GM18508 (cell line): ENCODE data around the gene KCNN3.
A peak's percentile ranks its signal among the peaks of the same experiment; 100 is the strongest.

ENCODE experiments used
- ATAC-seq: cut with Tn5 transposase; IDR thresholded peaks from one replicate; pipeline ENCODE4 v1.9.1; 2021; ENCODE audit warnings: moderate number of reproducible peaks; ENCODE audit not compliant: insufficient read depth, unreplicated experiment

KCNN3 gene

DNA sequence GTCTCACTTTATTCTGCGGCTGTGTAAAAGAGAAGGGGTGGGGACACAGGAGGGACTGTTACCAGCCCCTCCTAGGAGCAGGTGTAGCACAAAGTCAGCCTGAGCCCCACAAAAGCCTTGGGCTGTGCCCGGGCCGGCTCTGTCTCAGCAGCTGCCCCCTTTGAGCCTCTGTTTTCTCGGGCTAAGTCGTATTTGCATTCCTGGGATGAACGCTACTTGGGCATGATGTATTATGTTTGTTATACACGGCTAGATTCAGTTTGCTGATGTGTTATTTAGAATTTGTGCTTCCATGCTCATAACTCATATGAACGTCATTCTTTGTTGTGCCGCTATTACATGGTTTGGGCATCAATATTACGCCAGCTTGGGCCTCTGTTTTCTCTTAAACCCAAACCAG, 47.8 kb downstream of the KCNN3 start:
- no peak for ATAC-seq

DNA sequence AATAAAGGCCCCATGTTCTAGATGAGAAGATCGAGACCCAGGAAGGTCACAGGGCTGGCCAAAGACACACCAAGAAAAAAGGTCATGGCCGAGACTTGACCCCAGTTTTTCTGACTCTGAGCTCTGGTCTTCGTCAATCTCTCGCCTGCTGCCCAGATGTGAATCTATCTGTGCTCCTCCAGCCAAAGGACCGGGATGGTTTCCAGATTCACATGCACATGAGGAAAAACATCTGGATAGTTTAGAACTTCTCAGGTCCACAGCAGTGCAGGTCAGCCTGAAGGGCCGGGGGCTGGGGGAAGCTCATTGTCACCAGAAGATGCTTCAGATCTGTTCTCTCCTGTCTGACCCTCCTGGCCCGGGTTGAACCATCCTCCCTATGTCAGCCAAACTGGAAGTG, 49.0 kb downstream of the KCNN3 start:
- no peak for ATAC-seq

- ATAC-seq, result no peak
These were observed 49.4 kb downstream of the KCNN3 start for GRCh38 chr1:154820646-154821045.

GRCh38 chr1:154819628-154820590, 50.2 kb downstream of the KCNN3 start:
- no peak for ATAC-seq

- ATAC-seq, result no peak
These were observed 51.2 kb downstream of the KCNN3 start for GRCh38 chr1:154818911-154819310.

DNA sequence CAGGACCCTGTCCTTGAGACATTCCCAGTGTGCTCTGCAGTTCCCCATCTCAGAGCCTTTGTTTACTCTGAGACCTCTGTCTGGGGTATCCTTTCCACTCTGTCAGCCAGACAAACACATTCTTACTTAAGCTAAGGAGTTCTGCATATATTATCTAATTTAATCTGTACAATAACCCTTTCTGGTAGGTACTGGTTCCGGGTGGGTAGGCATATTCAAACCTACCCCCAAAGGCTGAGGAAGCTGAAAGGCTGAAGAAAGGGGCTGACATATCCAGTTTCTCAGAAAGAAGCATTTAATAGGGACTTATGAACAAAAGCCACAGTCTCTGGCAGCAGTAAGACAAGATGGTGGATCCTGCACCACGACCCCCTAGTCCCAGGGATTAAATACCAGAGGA, 53.1 kb downstream of the KCNN3 start:
- ATAC-seq, result no peak

- ATAC-seq, result no peak
These were observed 53.7 kb downstream of the KCNN3 start for GRCh38 chr1:154816369-154816768.

DNA sequence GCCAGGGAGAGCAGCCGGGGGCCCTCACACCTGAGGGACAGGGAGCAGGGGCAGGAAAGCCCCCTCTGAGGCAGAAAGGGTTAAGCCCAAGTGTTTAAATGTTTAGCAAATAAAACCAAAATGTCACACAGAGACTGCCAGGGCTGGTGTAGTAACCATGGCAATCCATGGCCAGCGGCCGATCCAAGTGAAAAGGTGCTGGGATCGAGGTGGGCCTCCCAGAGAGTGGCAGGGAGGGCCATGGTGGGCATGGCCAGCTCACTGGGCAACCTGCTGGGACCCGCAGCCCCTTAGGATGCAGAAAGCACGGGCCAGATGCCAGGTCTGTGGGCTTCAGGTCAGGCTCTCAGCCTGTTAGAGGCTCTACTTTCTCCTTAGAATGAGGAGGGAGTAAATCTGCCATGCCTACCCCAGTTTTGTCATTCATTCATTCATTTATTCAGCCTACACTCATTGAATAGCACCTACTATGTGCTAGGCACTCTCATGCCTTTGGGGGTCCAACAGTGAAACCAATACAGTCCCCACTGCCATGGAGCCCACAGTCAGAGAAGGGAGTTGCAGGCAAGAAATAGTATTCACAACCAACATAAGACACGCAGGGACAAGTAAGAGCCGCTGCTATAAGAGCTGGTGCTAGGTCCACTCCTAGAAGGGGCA, 56.1 kb downstream of the KCNN3 start:
- no peak for ATAC-seq

DNA sequence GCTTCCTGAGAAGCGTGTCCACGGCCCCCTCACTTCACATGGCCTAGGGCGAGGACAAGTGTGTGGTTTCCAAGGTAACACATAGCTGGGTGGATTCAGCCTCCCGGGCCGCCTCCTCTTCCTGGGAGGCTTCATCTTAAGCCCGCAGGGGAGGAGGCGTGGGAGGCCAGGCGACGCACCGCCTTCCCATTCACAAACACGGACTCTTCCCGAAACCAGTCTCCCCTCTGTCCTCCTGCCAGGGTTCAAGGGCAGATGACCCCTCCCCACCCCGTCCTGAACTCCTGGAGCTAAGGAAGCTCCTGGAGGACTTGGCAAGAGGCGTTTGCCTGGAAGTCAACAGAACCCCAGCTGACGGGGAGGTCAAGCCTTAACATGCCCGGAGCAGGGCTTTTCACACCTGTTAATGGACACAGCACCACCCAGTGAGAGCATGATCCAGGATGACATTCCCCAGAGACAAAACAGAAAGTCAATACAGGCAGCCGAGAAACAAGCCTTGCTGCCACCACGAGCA, 56.7 kb downstream of the KCNN3 start:
- no peak for ATAC-seq

DNA sequence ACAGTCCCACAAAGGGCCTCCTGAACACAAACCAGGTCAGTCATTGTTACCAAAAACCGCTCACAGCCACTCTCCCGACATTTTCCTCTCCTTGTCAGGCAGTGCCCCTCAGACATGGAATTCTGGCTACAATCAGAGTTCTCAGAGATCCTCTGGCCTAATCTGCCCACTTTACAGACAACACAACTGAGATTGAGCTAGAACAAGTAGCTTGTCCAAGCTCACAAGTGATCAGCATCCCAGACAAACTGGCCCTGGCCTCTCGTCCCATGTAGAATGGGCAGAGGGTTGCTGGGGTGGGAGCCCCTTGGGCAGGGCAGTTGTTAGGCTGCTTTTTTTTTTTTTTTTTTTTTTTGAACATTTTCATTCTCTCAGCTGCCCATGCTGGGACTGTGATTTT, 57.2 kb downstream of the KCNN3 start:
- ATAC-seq, result no peak

GRCh38 chr1:154810571-154810970, 59.5 kb downstream of the KCNN3 start:
- no peak for ATAC-seq

DNA sequence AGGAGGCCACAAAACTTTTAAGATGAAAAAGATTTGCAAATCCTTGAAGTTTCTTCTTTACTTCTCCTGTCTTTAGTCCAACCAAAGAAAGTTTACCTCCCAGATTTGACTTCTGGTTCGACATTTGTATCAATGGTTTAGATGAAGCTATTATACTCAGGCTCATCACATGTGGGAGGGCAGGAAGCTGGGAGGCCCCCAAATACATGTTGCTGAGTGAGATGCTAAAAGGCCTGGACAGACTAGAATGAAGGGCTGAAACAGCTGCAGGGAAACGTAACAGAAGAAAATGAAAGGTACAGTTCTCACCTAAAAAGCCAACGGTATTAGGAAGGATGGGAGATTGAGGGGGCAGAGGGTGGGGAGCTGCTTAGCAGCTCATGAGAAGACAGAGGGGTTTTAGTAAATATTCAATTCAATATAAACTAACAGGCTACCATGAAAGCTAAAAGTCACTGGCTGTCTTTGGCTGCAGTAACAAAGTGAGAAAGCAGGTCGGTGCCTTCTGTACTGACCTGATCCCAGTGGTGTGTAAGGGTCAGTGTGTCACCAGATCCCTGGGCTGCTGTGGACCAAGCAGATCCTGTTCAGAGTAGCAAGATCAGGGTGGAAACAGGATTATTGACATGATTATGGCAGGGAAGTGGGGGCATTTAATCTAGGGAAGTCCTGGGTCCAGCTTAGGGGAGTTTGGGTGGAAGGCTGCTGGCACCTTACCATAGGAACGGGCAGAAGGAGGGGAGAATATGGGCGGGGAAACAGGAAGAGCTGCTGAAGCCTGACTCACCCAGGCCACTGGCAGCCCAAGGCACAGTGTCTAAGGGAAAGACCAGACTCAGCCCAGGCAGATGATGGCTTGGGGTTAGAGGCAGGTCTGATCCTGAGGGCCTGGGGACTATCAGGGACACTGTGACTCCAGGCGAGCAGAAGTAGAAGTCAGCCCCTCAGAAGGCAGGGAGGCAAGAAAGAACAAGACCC, 60.4 kb downstream of the KCNN3 start:
- no peak for ATAC-seq

DNA sequence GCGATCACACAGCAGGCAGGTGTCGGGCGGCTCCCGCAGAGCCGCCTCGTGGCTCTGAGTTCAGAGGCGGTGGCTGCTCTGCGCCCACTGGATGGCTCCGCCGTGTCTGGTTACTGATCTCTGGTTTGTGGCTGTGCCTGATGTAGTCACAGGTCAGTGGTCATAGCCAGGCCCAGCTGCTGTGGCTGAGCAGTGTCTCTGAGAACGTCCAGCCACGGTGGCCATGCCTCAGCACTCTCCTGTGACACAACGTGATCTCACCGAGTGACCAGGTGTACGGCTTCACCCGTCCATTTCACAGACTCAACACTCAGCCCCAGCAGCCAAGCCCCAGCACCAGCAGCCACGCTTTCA, 61.2 kb downstream of the KCNN3 start:
- no peak for ATAC-seq

DNA sequence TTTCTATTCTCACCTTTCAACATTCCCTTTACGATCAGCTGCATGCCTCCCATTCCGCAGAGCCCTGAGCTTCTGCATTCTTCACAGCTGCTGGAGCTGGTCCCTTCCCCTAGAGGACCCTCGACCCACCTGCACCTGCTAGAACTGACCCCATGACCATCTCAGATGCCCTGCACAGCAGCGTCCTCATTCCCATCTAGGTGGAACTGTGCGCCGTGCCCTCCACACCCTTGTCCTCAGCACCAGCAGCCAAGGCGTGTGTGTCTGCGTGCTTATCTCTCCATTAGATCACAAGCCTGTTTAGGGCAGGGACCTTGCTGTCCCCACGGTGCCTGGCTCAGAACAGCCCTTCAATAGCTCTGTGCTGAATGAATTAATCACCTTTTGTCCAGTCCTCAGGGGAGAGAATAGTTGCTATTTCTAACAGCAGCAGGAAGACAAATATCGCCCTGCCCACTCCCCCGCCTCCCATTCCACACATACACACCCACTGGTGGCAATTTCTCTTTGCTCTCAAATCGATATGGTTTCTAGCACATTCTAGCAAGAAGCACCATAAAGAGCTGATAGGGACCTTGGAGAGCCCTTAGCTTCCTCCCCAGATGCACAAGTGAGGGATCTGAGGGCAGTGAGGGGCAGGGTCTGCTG, 61.7 kb downstream of the KCNN3 start:
- ATAC-seq, result no peak

DNA sequence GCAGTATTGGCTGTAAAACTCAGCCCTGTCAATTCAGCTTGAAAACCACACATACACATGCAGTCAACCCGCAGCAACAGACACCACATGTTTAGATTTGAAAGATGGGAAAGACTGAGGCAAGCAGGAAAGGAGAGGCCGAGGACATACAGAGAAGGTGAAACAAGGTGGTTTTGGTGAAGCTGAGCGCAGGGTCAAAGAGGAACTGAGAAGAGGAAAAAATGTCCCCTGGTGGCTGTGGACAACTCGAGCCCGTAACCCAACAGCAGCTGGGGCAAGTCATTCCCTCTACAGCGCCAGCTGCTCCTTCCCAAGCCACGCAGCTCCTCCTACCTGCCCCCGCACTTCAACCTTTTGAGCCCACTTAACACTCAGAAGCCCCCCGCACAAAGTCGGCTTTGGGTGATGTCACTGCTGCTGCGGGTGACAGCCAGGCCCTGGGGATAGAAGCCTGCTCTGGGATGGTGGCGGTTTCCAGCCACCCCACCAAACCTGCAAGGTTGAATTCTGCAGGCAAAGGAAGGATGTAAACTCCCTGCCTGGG, 63.0 kb downstream of the KCNN3 start:
- ATAC-seq, result peak; percentile 48

- ATAC-seq, result no peak
These were observed 63.7 kb downstream of the KCNN3 start for GRCh38 chr1:154806333-154806732.

DNA sequence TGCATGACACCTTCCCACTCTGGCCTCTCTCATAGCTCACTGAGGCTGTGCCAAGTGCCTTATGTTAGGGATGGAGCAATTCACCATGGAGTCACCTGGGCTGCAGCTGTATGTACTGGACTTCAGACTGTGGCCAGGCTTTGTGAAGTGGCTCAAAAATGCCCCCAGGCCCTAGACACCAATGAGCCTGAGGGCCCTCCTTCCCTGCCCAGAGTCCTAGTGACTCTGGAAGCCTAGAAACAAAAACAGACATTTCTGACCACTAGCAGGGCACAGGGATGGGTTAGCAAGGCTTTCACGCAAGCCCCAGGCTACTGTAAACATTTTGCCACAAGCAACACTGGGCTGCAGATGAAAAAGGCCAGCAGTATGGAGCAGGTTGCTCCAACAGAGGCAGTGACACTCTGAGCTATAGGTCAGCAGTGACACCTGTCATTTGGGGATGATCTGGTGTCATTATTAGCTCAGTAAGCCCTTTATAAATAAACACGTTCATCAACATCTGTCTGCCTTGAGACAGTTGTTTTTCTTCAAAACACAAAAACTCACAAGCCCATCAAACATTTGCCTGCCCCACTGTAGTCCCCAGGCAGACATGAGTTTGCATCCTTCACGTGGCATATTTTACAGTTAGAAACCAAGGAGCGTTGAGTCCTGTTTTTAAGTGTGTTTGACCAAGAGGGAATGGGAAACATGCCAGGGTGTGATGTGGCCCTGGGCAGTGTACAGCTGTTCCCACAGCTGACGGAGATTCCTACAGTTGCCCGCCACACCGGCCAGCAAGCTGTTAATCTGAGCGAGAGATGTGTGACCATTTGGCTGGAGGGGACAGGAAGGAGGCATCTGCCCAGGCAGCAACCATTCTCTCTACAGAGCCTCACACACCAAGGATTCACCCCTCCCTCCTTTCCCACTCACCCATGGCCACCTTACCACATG, 66.8 kb downstream of the KCNN3 start:
- no peak for ATAC-seq

DNA sequence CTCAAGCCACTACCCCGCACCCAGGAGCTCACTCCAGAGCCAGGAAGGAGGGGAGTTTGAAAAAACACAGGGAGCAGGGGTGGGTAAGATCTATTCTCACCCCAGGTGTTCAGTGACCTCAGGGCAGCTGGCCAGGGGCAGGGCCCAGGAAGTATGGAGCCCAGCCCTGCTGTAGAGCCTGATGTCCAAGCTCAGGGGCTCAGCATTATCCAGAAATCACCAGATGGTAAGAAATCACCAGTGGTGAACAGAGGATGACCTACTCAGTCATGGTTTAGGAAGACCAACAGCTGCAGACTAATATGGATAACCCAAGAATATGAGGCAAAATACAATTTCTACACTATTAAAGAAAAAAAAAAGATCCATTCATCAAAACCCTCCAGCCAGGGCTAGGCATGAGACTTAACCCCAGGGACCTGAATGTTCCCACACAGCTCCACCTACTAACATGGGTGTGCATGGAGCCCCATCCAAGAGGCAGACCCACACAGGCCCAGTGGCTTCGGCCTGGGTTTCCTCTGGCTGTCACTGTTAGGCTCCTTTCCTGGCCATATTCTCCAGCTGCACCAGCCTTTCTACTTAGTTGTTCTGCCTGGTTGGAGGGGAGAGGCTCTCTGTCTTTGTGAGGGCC, 67.6 kb downstream of the KCNN3 start:
- no peak for ATAC-seq
